Neural cell (in vitro differentiated cells): ENCODE data around the gene LRIT3. TPM values are rescaled to one million over a fixed set of nuclear protein-coding genes. Genes with fewer than 3 reads are reported as not detected.

ENCODE experiments used
- H2AFZ ChIP-seq: fragments of 200-600, 300-800 bp; sonication (generic), shearing (Covaris generic); 2 replicates; pipeline ENCODE4 v1.6.0; 2014; ENCODE audit warnings: low read depth, mild to moderate bottlenecking, antibody characterized with exemption, low read length, moderate library complexity
- H3F3A ChIP-seq: fragments of 200-600 bp; shearing (Covaris generic); 2 replicates; pipeline ENCODE4 v1.6.1; 2016; ENCODE audit warnings: mild to moderate bottlenecking, moderate library complexity, mixed read lengths, antibody characterized with exemption, low read length; ENCODE audit not compliant: insufficient read depth, poor library complexity, severe bottlenecking
- H3K27ac ChIP-seq: fragments of 200-600, 300-800 bp; sonication (generic), shearing (Covaris generic); 2 replicates; pipeline ENCODE4 v1.5.1; 2014; ENCODE audit warnings: mild to moderate bottlenecking, low read length, moderate library complexity
- H3K27me3 ChIP-seq: fragments of 300-800, 200-600 bp; sonication (generic), shearing (Covaris generic); 2 replicates; pipeline ENCODE4 v1.6.0; 2014; ENCODE audit warnings: mild to moderate bottlenecking, low read depth, low read length, moderate library complexity; ENCODE audit not compliant: insufficient read depth
- H3K36me3 ChIP-seq: fragments of 300-800, 200-600 bp; sonication (generic), shearing (Covaris generic); 2 replicates; pipeline ENCODE4 v1.5.1; 2014; ENCODE audit warnings: mild to moderate bottlenecking, antibody characterized with exemption, low read length, moderate library complexity; ENCODE audit not compliant: insufficient read depth
- H3K4me2 ChIP-seq: fragments of 300-800, 200-600 bp; sonication (generic), shearing (Covaris generic); 2 replicates; pipeline ENCODE4 v1.6.0; 2014; ENCODE audit warnings: mild to moderate bottlenecking, low read length
- H3K4me3 ChIP-seq: fragments of 300-800, 200-600 bp; sonication (generic), shearing (Covaris generic); 2 replicates; pipeline ENCODE4 v1.5.1; 2014; ENCODE audit warnings: mild to moderate bottlenecking, low read length, moderate library complexity
- H3K79me2 ChIP-seq: fragments of 200-600 bp; shearing (Covaris generic); replicated peaks from 2 replicates; pipeline ENCODE4 v1.6.0; 2014; ENCODE audit warnings: mild to moderate bottlenecking, low read length, moderate library complexity; ENCODE audit not compliant: insufficient read depth
- H3K9ac ChIP-seq: fragments of 300-800, 200-600 bp; sonication (generic), shearing (Covaris generic); 2 replicates; pipeline ENCODE4 v1.6.1; 2016; ENCODE audit warnings: mild to moderate bottlenecking, low read length, mixed read lengths
- H3K9me2 ChIP-seq: fragments of 200-600 bp; shearing (Covaris generic); 2 replicates; pipeline ENCODE4 v1.6.1; 2016; ENCODE audit warnings: mild to moderate bottlenecking, low read length, mixed read lengths; ENCODE audit not compliant: insufficient read depth
- H3K9me3 ChIP-seq: fragments of 200-600, 300-800 bp; sonication (generic), shearing (Covaris generic); 2 replicates; pipeline ENCODE4 v1.6.1; 2016; ENCODE audit warnings: mild to moderate bottlenecking, mixed run types, low read length, moderate library complexity, mixed read lengths
- H4K20me1 ChIP-seq: fragments of 200-600 bp; shearing (Covaris generic); 2 replicates; pipeline ENCODE4 v1.6.1; 2016; ENCODE audit warnings: mild to moderate bottlenecking, mixed run types; ENCODE audit not compliant: insufficient read depth
- CTCF ChIP-seq: fragments of 450-650 bp; IDR thresholded peaks from 2 replicates; pipeline ENCODE4 v1.5.1; 2014; ENCODE audit warnings: antibody characterized with exemption, mild to moderate bottlenecking, moderate library complexity; ENCODE audit not compliant: poor library complexity, severe bottlenecking
- EP300 ChIP-seq: fragments of 450-650 bp; conservative IDR thresholded peaks from 2 replicates; pipeline ENCODE4 v1.6.1; 2014; ENCODE audit warnings: antibody characterized with exemption, mild to moderate bottlenecking, moderate library complexity; ENCODE audit not compliant: poor library complexity, severe bottlenecking
- EZH2 ChIP-seq: fragments of 200-600, 300-800 bp; shearing (Covaris generic), sonication (generic); IDR thresholded peaks from 2 replicates; pipeline ENCODE4 v1.6.1; 2014; ENCODE audit warnings: antibody characterized with exemption, low read length, borderline replicate concordance, mild to moderate bottlenecking; ENCODE audit not compliant: insufficient read depth, poor library complexity, severe bottlenecking
- MXI1 ChIP-seq: fragments of 450-650 bp; conservative IDR thresholded peaks from 2 replicates; pipeline ENCODE4 v1.6.1; 2014; ENCODE audit warnings: antibody characterized with exemption, mild to moderate bottlenecking; ENCODE audit not compliant: poor library complexity, severe bottlenecking
- POLR2AphosphoS5 ChIP-seq: IDR thresholded peaks from 2 replicates; pipeline ENCODE4 v1.6.1; 2012
- RAD21 ChIP-seq: fragments of 450-650 bp; conservative IDR thresholded peaks from 2 replicates; pipeline ENCODE4 v1.6.1; 2014; ENCODE audit warnings: antibody characterized with exemption, mild to moderate bottlenecking, moderate library complexity
- REST ChIP-seq: IDR thresholded peaks from 2 replicates; pipeline ENCODE4 v1.6.1; 2012; ENCODE audit warnings: borderline replicate concordance
- SMC3 ChIP-seq: fragments of 450-650 bp; conservative IDR thresholded peaks from 2 replicates; pipeline ENCODE4 v1.6.1; 2014; ENCODE audit warnings: antibody characterized with exemption, mild to moderate bottlenecking, moderate library complexity; ENCODE audit not compliant: poor library complexity
- TAF1 ChIP-seq: IDR thresholded peaks from 2 replicates; pipeline ENCODE4 v1.6.1; 2012; ENCODE audit warnings: low read depth
- polyA plus RNA-seq: library from polyadenylated mRNA; depleted of rRNA; stranded (reverse); fragments of >200 nt; gene quantifications from 2 replicates; pipeline ENCODE4 v1.2.3, GENCODE V29; 2014

The LRIT3 gene
- polyA plus RNA-seq, 1 donor from 2014 or later = 0.33 TPM

- H3K79me2 ChIP-seq = peaks cover 21% of the 10 kb centered on the region
These were observed 31.0 kb upstream of the LRIT3 start for GRCh38 chr4:109816894-109817293.

GRCh38 chr4:109818268-109818667 is 29.6 kb upstream of the LRIT3 start:
- H3K9me2 ChIP-seq = no peaks in the 10 kb centered on the region
- no peaks in the 10 kb centered on the region for H3K9me3 ChIP-seq
- no peaks in the 10 kb centered on the region for H3K36me3 ChIP-seq
- H4K20me1 ChIP-seq = no peaks in the 10 kb centered on the region
- H3K27me3 ChIP-seq = no peaks in the 10 kb centered on the region
- no peaks in the 10 kb centered on the region for H3F3A ChIP-seq
- no peak overlapping the region for H3K27ac ChIP-seq
- H3K4me3 ChIP-seq = no peak overlapping the region
- no peak overlapping the region for H2AFZ ChIP-seq
- no peak overlapping the region for H3K4me2 ChIP-seq
- peaks cover 21% of the 10 kb centered on the region for H3K79me2 ChIP-seq
- no peak overlapping the region for H3K9ac ChIP-seq
- no peak for TF ChIP-seq MXI1

More at GRCh38 chr4:109816894-109817293, 31.0 kb upstream of the LRIT3 start:
- no peaks in the 10 kb centered on the region for H4K20me1 ChIP-seq
- H3K9me2 ChIP-seq = no peaks in the 10 kb centered on the region
- H3K4me2 ChIP-seq = peak overlapping the region; percentile 75
- H3K27ac ChIP-seq = no peak overlapping the region
- no peaks in the 10 kb centered on the region for H3K27me3 ChIP-seq
- TF ChIP-seq SMC3 = no peak
- H3K4me3 ChIP-seq = peak overlapping the region; percentile 75
- H2AFZ ChIP-seq = no peak overlapping the region
- no peaks in the 10 kb centered on the region for H3F3A ChIP-seq
- H3K36me3 ChIP-seq = no peaks in the 10 kb centered on the region
- H3K9ac ChIP-seq = no peak overlapping the region
- H3K9me3 ChIP-seq = no peaks in the 10 kb centered on the region

GRCh38 chr4:109820563-109820962 is 27.3 kb upstream of the LRIT3 start:
- Histone ChIP-seq H3K4me2 (no peak overlapping the region), H3K36me3 (peaks cover 6% of the 10 kb centered on the region), H3K27me3 (no peaks in the 10 kb centered on the region), H3F3A (no peaks in the 10 kb centered on the region), H3K9me3 (no peaks in the 10 kb centered on the region), H3K27ac (no peak overlapping the region), H3K9me2 (no peaks in the 10 kb centered on the region), H2AFZ (no peak overlapping the region), H4K20me1 (no peaks in the 10 kb centered on the region), H3K79me2 (peaks cover 21% of the 10 kb centered on the region), H3K9ac (no peak overlapping the region), H3K4me3 (no peak overlapping the region)
- TF ChIP-seq TAF1 = no peak
- no peak for TF ChIP-seq SMC3
- TF ChIP-seq EP300 = no peak
- no peak for TF ChIP-seq MXI1
- no peak for TF ChIP-seq RAD21
- no peak for TF ChIP-seq EZH2
- TF ChIP-seq POLR2AphosphoS5 = no peak
- TF ChIP-seq REST = no peak
- TF ChIP-seq CTCF = no peak
